Stimulated activated CD4-positive, alpha-beta T cell treated with anti-CD3 and anti-CD28 coated beads, TNF-alpha, amount 100 ng/mL, for 1 hour (primary cell): Measurements from ENCODE around the gene CRYBA1.

ENCODE experiments used
- DNase-seq, 3 donors: peaks; one replicate each; pipeline ENCODE4 v3.0.0-alpha.2; 2020; ENCODE audit warnings: low read depth in 3 of 3, low spot score in 1 of 3

CRYBA1 gene

GRCh38 chr17:29278692-29279091, 32.0 kb downstream of the CRYBA1 start:
- DNase-seq: no peak

- no peak for DNase-seq
Measured at GRCh38 chr17:29279397-29280070, 32.9 kb downstream of the CRYBA1 start.

GRCh38 chr17:29283496-29283895, 36.8 kb downstream of the CRYBA1 start:
- no peak for DNase-seq

- no peak for DNase-seq
Measured at GRCh38 chr17:29283961-29284360, 37.3 kb downstream of the CRYBA1 start.

GRCh38 chr17:29289852-29290251, 43.2 kb downstream of the CRYBA1 start:
- no peak for DNase-seq

GRCh38 chr17:29291163-29291752, 44.6 kb downstream of the CRYBA1 start:
- DNase-seq: no peak

- DNase-seq: peak; percentile 2 to 38 (median 10)
Measured at GRCh38 chr17:29292071-29292991, 45.7 kb downstream of the CRYBA1 start.

DNA sequence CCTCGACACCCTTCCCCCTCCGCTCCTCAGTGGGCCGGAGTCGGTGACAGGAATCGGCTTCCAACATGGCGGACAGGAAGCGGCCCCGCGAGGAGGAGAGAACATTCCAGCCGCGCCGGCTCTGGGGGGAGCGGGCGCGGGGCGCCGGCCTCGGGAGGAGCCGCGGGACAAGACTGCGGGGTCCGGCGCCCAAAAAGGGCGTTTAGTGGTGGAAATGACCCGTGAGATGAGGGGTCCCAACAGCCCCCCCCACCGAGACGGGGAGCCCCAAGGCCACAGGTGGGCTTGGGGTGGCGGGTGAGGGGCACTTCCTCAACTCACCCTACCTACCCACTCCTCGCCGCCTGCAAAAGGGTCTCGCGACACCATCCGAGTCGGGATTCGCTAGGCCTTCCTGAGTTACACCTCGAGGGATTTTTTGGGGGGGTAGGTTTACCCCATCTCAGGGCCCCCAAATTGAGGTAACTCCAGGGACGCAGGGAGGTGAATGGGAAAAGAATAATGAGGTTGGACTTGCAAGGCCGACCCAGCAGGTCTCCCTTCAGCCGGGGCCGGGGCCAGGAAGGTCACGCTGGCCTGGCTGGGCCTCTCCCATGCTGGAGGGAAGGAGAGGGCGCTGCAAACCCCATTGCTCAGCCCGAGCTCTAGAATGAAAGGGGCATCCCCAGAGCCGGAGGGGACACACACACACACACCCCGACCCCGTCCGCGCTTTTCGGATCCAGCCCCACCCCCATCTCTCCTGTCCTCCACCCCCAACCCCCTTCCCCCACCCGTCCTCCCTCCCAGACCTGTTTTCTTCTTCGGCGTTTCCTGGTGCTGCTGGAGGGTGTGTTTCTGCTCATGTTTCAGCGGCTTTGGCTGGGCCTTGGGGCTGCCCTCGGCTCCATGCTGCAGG, 46.6 kb downstream of the CRYBA1 start:
- DNase-seq: peak; percentile 11 to 40 (median 12)

GRCh38 chr17:29293890-29294579, 47.4 kb downstream of the CRYBA1 start, which contains the start of gene NUFIP2:
TSS of gene NUFIP2 (minus strand) at chr17:29294148. CDS start at chr17:29294059, 89 bp downstream.
- DNase-seq: peak; percentile 93 to 97 (median 95)

DNA sequence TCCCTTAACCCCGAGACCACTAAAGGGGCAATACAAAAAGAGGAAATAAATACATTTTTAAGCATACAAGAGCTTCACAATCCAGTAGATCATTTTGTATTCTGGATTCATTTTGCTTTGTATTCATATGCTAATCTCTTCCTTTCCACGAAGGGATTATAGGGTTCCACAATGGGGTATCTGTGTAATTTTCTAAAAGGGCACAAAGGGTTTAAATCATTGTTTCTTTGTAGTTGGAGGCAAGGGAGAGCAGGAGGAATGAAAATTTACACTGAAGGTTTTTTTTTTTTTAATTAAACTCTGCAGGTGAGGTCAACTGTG, 47.9 kb downstream of the CRYBA1 start:
- no peak for DNase-seq

- DNase-seq: no peak
Measured at GRCh38 chr17:29295420-29295819, 48.8 kb downstream of the CRYBA1 start.

DNA sequence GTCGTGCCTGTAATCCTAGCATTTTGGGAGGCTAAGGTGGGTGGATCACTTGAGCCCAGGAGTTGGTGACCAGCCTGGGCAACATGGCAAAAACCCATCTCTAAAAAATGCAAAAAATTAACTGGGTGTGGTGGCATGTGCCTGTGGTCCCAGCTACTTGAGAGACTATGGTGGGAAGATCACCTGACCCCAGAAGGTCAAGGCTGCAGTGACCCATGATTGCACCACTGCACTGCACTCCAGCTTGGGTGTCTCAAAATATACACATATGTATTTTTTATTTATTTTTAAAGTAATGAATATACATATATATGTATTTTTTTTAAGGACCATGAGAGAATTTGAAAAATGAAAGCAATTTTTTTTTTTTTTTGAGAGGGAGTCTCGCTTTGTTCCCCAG, 52.4 kb downstream of the CRYBA1 start:
- DNase-seq: no peak

GRCh38 chr17:29303386-29303785, 56.7 kb downstream of the CRYBA1 start:
- DNase-seq: no peak
